Kasumi-1 (cell line): ENCODE measurements around the gene CHST8.

Experiments
- DNase-seq, 2 experiments: peaks; one replicate each; lab custom pipeline; 2025; lab: John Stamatoyannopoulos, UW

CHST8 gene

DNA sequence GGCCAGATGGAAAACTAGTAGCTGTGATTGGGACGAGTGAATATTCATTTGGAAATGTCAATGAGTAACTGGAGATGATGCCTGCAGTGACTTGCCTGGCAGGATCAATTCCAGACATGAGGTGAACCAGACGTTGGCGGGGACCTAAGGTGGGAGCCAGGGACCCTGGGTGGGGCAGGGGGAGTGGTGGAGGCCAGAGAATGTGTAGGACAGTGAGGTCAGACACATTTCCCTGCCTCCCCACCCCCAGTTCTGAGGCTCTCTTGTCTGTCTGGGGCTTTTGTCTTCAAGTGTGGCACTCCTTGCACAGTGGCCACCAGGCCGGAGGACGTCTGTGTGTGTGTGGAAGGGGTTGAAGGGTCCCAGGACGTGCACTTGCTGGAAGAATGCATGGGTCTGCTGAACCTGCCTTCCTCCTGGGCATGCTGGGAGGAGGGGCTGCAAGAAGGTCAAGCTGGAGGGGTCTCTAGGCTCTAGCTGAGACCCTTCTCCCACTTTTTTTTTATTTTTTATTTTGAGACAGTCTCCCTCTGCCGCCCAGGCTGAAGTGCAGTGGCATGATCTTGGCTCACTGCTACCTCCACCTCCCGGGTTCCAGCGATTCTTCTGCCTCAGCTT lies 51.6 kb downstream of the CHST8 start:
- no peak for DNase-seq

DNA sequence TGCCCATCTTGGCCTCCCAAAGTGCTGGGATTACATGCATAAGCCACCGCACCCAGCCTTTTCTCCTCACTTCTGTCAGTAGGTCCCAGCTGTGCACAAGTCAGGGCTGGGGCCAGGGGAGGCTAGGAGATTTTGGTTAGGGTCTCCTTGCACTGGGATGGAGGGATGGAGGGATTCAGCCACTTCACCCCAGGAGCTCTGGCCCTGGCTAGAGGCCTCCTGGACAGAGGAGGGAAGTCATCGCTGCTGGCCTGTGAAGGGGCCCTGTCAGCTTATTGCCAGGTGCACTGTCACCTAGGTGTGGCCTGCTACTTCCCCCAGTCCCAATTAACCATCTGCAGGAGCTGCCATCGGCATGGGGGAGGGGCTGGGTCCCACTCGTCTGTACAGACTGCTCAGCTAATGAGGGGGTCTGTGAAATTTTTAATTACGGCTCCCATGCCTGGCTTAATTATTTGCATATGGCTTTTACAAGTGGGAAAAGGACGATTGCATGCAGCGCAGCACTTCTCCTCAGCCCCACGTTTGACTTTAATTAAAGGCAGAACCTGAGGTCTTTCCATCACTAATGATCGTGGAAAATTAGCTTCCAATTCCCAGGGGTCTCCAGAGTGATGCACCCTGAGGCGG lies 52.4 kb downstream of the CHST8 start:
- DNase-seq, result no peak

DNA sequence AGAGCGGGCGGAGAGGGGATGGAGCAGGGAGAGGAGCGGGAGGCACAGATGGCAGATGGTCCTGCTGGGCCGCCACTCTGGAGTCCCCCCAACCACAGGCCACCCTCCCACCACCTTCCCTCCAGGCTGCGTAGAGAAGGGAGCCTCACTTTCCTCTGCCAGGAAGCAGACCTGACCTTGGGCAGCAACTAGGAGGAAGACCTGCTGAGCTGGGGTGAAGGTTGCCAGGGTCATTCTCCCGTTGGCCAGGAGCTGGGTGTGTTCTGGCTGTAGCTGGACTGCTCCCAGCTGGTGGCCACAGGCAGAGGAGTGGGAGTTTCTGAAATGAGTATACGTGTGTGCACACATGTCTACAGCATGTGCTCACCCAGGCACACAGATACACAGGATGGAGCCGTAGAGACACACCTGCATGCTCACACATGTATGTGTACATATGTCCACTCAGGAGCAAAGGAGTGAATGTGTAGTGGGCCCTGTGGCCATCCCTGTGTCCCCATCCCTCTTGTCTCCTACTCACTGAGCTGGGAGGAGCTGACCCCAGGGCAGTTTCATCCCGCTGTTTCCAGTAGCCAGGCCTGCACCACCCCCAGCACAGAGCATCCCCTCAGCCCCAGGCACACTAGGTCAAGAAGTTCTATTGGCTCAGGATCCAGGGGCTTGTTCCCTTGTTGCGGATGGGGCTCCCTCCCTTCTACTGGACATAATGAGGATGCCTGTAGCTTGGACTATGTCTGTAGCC lies 53.0 kb downstream of the CHST8 start:
- no peak for DNase-seq

GRCh38 chr19:33675501-33676124 lies 53.9 kb downstream of the CHST8 start:
- DNase-seq, result no peak

GRCh38 chr19:33676999-33677665 lies 55.4 kb downstream of the CHST8 start:
- no peak for DNase-seq

GRCh38 chr19:33677745-33678426 lies 56.1 kb downstream of the CHST8 start:
- no peak for DNase-seq

- DNase-seq, result no peak
These were observed 57.2 kb downstream of the CHST8 start for GRCh38 chr19:33678796-33679585.

GRCh38 chr19:33679696-33680095 lies 57.9 kb downstream of the CHST8 start:
- DNase-seq, result no peak

GRCh38 chr19:33681081-33681680 lies 59.4 kb downstream of the CHST8 start:
- DNase-seq, result no peak

- DNase-seq, result peak in 1 of 2 experiments; percentile 13
These were observed 62.3 kb downstream of the CHST8 start for GRCh38 chr19:33683881-33684537.

DNA sequence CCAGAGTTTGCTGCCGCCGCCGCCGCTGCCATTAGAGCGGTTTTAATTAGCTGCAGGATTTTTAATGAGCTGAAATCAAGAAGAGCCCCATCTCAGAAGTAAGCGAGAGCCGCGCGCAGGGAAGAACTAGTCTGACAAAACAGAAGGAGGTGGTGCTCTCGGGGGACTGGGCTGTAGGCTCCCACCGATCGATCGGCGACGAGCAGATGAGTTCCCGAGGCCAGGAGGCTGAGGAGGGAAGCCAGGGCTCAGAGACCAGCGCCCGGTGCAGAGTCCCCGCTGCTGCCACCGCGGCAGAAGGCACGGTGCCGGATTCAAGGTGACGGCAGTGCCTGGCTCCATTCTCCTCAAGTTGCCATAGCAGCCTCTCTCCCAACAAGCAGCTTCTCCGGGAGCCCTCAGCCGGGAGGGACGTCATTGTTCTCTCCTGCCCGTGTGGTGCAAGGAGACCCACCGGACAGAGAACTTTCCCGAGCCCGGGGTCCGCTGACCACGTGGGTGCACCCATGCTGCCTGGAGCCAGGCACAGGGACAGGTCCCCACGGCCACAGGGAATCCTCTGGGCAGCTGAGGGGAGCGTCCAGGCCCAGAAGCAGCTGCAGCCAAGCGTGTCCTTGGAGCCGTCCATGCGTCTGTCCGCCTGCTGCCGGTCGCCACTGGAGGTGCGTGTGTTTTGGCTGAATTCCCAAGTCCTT lies 62.9 kb downstream of the CHST8 start:
- no peak for DNase-seq

DNA sequence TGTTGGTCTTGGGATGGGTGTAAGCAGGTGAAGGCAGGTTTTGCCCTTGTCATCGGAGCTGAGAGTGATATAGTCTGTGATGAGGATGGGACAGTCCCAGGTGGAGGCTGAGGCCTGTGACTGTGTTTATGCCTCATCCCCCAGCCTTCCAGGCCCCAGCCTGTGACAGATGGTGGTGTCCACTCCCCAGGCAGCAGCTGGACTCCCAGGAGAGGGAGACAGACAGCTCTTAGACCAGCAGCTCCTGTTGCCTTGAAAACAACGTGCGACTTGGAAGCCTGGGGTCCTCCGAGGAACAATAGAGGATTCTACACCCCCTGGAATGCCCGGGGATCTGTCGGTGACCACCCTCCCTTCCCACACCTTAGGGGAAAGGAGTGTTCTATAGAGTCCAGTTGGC lies 63.8 kb downstream of the CHST8 start:
- DNase-seq, result no peak

GRCh38 chr19:33686262-33686661 lies 64.5 kb downstream of the CHST8 start:
- DNase-seq, result no peak

- DNase-seq, result no peak
These were observed 65.1 kb downstream of the CHST8 start for GRCh38 chr19:33686687-33687480.

DNA sequence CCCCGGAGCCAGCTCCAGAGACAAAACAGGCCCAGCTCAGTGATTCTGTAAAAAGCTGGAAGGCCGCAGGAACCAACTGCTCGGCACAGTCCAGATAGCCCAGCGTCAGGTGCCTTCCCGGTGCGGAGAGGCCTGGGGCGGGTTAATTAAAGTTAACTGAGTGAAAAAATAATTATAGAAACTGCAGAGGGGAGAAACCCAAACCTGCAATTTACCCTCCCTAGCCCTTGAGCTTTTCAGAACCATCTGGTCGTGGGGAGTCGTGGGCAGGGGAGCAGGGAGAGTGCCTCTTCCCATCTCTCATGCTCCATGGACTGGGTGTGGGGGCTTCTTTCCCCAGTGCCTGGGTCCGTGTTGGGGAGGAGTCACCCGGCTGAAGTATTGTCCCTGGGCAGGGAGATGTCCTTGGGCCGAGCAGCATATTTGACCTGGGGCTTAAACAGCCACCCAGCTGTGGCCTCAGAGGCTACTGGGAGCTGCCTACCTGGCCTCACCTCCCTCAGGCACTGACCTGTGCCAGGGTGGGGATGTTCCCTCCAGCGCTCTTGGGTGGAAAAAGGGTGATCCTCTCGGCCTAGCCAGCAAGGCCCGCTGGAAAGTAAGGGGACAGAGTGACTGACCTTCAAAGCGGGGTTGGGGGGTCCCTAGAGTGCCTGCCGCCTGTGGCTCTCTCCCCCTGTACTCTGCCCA lies 65.9 kb downstream of the CHST8 start:
- DNase-seq, result no peak

- no peak for DNase-seq
These were observed 66.6 kb downstream of the CHST8 start for GRCh38 chr19:33688171-33688992.

GRCh38 chr19:33689138-33689746 lies 67.5 kb downstream of the CHST8 start:
- DNase-seq, result no peak
